Esophagus (tissue), 2 donors: Measurements from ENCODE around the gene TMED10. TPM values are rescaled to one million over a fixed set of nuclear protein-coding genes. Genes with fewer than 3 reads are reported as not detected.

Experiments
- H3K27ac ChIP-seq, 2 donors: one replicate each; pipeline ENCODE4 v1.5.1; 2013; ENCODE audit warnings: low read depth in 2 of 2, mild to moderate bottlenecking in 2 of 2, inconsistent platforms in 1 of 2, low read length in 1 of 2, moderate library complexity in 1 of 2
- H3K27me3 ChIP-seq, 2 donors: one replicate each; pipeline ENCODE4 v1.6.1; 2013; ENCODE audit warnings: low read length in 2 of 2, control low read depth in 1 of 2, mild to moderate bottlenecking in 1 of 2; ENCODE audit not compliant: insufficient read depth in 2 of 2, control insufficient read depth in 1 of 2
- H3K36me3 ChIP-seq, 2 donors: one replicate each; pipeline ENCODE4 v1.6.1; 2013; ENCODE audit warnings: low read length in 1 of 2; ENCODE audit not compliant: control insufficient read depth in 2 of 2, insufficient read depth in 2 of 2
- H3K4me1 ChIP-seq, 2 donors: one replicate each; pipeline ENCODE4 v1.6.1; 2013; ENCODE audit warnings: low read length in 1 of 2; ENCODE audit not compliant: control insufficient read depth in 2 of 2, insufficient read depth in 2 of 2
- H3K4me3 ChIP-seq, 2 donors: one replicate each; pipeline ENCODE4 v1.5.1; 2013; ENCODE audit warnings: low read length in 2 of 2, mild to moderate bottlenecking in 2 of 2, low read depth in 1 of 2, moderate library complexity in 1 of 2
- H3K9me3 ChIP-seq, 2 donors: one replicate each; pipeline ENCODE4 v1.6.1; 2013; ENCODE audit warnings: mild to moderate bottlenecking in 2 of 2, low read depth in 1 of 2, low read length in 1 of 2, moderate library complexity in 1 of 2; ENCODE audit not compliant: control insufficient read depth in 2 of 2, insufficient read depth in 1 of 2
- WGBS, 2 donors: extraction: QIAGEN DNeasy Blood & Tissue Kit; methylation state at CpG; one replicate each; pipeline ENCODE4 v1.1.7; 2013; 5-methylcytosine and 5-hydroxymethylcytosine counted together
- polyA plus RNA-seq, 2 donors: library from polyadenylated mRNA; stranded (reverse); fragments of 200-250 nt; gene quantifications; one replicate each; pipeline ENCODE4 v1.2.3, GENCODE V29; 2013
- donor health status: healthy with polysubstance abuse.
- donor health status: Bipolar disorder and iron deficiency.

TMED10 gene
- polyA plus RNA-seq, 2 donors, result 74.8 to 225 TPM

GRCh38 chr14:75126679-75127473 lies 49.5 kb downstream of the TMED10 start, which contains the start of gene NEK9:
NEK9 (minus strand) TSS chr14:75127048; CDS start chr14:75126921, 127 bp downstream.
- H3K36me3 ChIP-seq, result no peaks in the 10 kb centered on the region
- peaks cover 0 to 3% of the 10 kb centered on the region in 2 donors for H3K4me1 ChIP-seq
- peak within 1 kb of the TSS; percentile 89 to 98 for H3K4me3 ChIP-seq
- 0% methylated on average over 66 to 76 of the region's 76 CpGs for WGBS, 2 donors
- H3K9me3 ChIP-seq, result peaks cover 0 to 2% of the 10 kb centered on the region in 2 donors
- no peaks in the 10 kb centered on the region for H3K27me3 ChIP-seq
- peak within 1 kb of the TSS; percentile 98 to 99 for H3K27ac ChIP-seq

GRCh38 chr14:75126121-75126544 lies 50.3 kb downstream of the TMED10 start:
- Histone ChIP-seq H3K4me1 (peaks cover 0 to 3% of the 10 kb centered on the region in 2 donors), H3K9me3 (peaks cover 0 to 2% of the 10 kb centered on the region in 2 donors), H3K36me3 (no peaks in the 10 kb centered on the region), H3K4me3 (peak overlapping the region; percentile 89 to 98), H3K27ac (peak overlapping the region; percentile 98 to 99), H3K27me3 (no peaks in the 10 kb centered on the region)
- 1 to 2% methylated on average over 6 of the region's 6 CpGs for WGBS, 2 donors

- 54 to 71% methylated on average over 5 of the region's 5 CpGs for WGBS, 2 donors
- peaks cover 0 to 3% of the 10 kb centered on the region in 2 donors for H3K4me1 ChIP-seq
- H3K4me3 ChIP-seq, result peak overlapping the region in 1 of 2 donors; percentile 89
- peaks cover 0 to 2% of the 10 kb centered on the region in 2 donors for H3K9me3 ChIP-seq
- H3K27ac ChIP-seq, result no peak overlapping the region
- H3K36me3 ChIP-seq, result no peaks in the 10 kb centered on the region
- no peaks in the 10 kb centered on the region for H3K27me3 ChIP-seq
These were observed 50.8 kb downstream of the TMED10 start for GRCh38 chr14:75125617-75126016.

- H3K27ac ChIP-seq, result peak overlapping the region in 1 of 2 donors; percentile 20
- WGBS, 2 donors, result 24 to 25% methylated on average over 7 of the region's 7 CpGs
- H3K4me1 ChIP-seq, result peaks cover 0 to 3% of the 10 kb centered on the region in 2 donors
- H3K4me3 ChIP-seq, result no peak overlapping the region
- peaks cover 0 to 2% of the 10 kb centered on the region in 2 donors for H3K9me3 ChIP-seq
- H3K36me3 ChIP-seq, result no peaks in the 10 kb centered on the region
- H3K27me3 ChIP-seq, result no peaks in the 10 kb centered on the region
These were observed 52.4 kb downstream of the TMED10 start for GRCh38 chr14:75123991-75124390.

GRCh38 chr14:75121552-75121951 lies 54.9 kb downstream of the TMED10 start:
- WGBS, 2 donors, result 93 to 97% methylated on average over 7 of the region's 7 CpGs

GRCh38 chr14:75120541-75121291 lies 55.7 kb downstream of the TMED10 start:
- H3K4me1 ChIP-seq, result no peaks in the 10 kb centered on the region
- no peaks in the 10 kb centered on the region for H3K9me3 ChIP-seq
- H3K4me3 ChIP-seq, result no peak overlapping the region
- H3K27ac ChIP-seq, result peak overlapping the region in 1 of 2 donors; percentile 4
- peaks cover 3% of the 10 kb centered on the region in 2 donors for H3K36me3 ChIP-seq
- no peaks in the 10 kb centered on the region for H3K27me3 ChIP-seq
- WGBS, 2 donors, result 55 to 60% methylated on average over 3 of the region's 3 CpGs

More at GRCh38 chr14:75121552-75121951, 54.9 kb downstream of the TMED10 start:
- Histone ChIP-seq H3K27ac (peak overlapping the region in 1 of 2 donors; percentile 42), H3K4me3 (no peak overlapping the region), H3K27me3 (no peaks in the 10 kb centered on the region), H3K4me1 (peaks cover 0 to under 1% of the 10 kb centered on the region in 2 donors), H3K36me3 (no peaks in the 10 kb centered on the region), H3K9me3 (no peaks in the 10 kb centered on the region)

GRCh38 chr14:75119056-75119455 lies 57.4 kb downstream of the TMED10 start:
- 91 to 92% methylated on average over 2 of the region's 2 CpGs for WGBS, 2 donors
- H3K4me1 ChIP-seq, result no peaks in the 10 kb centered on the region
- no peak overlapping the region for H3K4me3 ChIP-seq
- H3K9me3 ChIP-seq, result no peaks in the 10 kb centered on the region
- H3K27me3 ChIP-seq, result no peaks in the 10 kb centered on the region
- H3K27ac ChIP-seq, result no peak overlapping the region
- H3K36me3 ChIP-seq, result peaks cover 3% of the 10 kb centered on the region in 2 donors

GRCh38 chr14:75113932-75114539 lies 62.4 kb downstream of the TMED10 start:
- no peak overlapping the region for H3K4me3 ChIP-seq
- no peaks in the 10 kb centered on the region for H3K4me1 ChIP-seq
- peaks cover 12 to 15% of the 10 kb centered on the region in 2 donors for H3K36me3 ChIP-seq
- H3K27me3 ChIP-seq, result no peaks in the 10 kb centered on the region
- H3K9me3 ChIP-seq, result no peaks in the 10 kb centered on the region
- 77 to 80% methylated on average over 5 of the region's 5 CpGs for WGBS, 2 donors
- no peak overlapping the region for H3K27ac ChIP-seq

- Histone ChIP-seq H3K9me3 (no peaks in the 10 kb centered on the region), H3K27ac (no peak overlapping the region), H3K4me3 (no peak overlapping the region), H3K27me3 (no peaks in the 10 kb centered on the region), H3K4me1 (no peaks in the 10 kb centered on the region), H3K36me3 (peaks cover 12 to 15% of the 10 kb centered on the region in 2 donors)
- 83 to 84% methylated on average over 2 of the region's 2 CpGs for WGBS, 2 donors
These were observed 66.5 kb downstream of the TMED10 start for GRCh38 chr14:75109877-75110276.
